OCI-LY7 (cell line): ENCODE data around the gene PPP1R14C.

Source experiments
- EZH2phosphoT487 ChIP-seq: fragments of 200-600 bp; sonication (generic); IDR thresholded peaks from 2 replicates; pipeline ENCODE4 v1.6.1; 2018; ENCODE audit warnings: low read depth, borderline replicate concordance, mild to moderate bottlenecking, mixed run types, antibody characterized with exemption, low read length, moderate library complexity, mixed read lengths
- TF ChIP-seq, protein P1 (sequence below): fragments of 200-600 bp; sonication (generic); conservative IDR thresholded peaks from 2 replicates; pipeline ENCODE4 v1.5.1; 2014; ENCODE audit warnings: mild to moderate bottlenecking, antibody characterized with exemption, low read length, moderate library complexity, mixed read lengths

DNA sequence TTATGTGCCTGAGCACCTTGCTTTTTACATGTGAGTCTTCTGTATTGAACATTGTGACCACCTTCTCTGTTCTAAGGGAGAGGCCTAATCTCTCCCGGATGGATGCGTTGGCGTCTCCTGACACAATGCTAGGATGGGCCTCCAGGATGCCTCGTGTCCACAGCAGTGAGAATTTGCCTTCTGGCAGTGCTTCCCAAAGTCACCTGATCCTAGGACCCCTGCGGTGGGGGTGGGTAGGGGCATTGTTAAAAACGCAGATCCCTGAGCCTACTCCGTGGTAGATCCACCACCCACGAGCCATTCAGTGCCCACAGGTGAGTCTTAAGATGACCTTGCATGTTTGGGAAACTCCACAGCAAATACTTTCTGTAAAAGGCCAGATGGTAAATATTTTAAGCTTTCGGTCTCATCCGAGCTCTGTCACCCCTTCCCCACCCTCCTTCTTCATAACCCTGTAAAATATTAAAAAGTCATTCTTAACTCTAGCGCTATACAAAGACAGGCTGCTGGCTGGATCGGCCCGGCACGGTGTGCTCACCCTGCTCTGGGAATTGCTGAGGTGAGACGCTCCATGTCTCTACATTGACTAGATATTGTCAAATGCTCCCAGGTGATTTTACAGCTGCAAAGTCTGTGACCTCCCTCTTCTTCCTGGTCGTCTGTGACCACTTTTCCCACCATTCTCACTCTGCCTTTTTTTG, 119.3 kb downstream of the PPP1R14C start:
- TF ChIP-seq, protein P1, sequence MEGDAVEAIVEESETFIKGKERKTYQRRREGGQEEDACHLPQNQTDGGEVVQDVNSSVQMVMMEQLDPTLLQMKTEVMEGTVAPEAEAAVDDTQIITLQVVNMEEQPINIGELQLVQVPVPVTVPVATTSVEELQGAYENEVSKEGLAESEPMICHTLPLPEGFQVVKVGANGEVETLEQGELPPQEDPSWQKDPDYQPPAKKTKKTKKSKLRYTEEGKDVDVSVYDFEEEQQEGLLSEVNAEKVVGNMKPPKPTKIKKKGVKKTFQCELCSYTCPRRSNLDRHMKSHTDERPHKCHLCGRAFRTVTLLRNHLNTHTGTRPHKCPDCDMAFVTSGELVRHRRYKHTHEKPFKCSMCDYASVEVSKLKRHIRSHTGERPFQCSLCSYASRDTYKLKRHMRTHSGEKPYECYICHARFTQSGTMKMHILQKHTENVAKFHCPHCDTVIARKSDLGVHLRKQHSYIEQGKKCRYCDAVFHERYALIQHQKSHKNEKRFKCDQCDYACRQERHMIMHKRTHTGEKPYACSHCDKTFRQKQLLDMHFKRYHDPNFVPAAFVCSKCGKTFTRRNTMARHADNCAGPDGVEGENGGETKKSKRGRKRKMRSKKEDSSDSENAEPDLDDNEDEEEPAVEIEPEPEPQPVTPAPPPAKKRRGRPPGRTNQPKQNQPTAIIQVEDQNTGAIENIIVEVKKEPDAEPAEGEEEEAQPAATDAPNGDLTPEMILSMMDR, result no peak
- TF ChIP-seq EZH2phosphoT487, result no peak
